GM13977 (cell line): ENCODE measurements around the gene RNF26.
"Not testable (repeated sequence)": the region's sequence is repeated elsewhere in the genome, so short reads cannot be mapped to it uniquely, and the experiment has no call there.

ENCODE experiments used
- DNase-seq: peaks from one replicate; pipeline ENCODE4 v3.0.0; 2012; ENCODE audit warnings: low spot score
- CTCF ChIP-seq: IDR thresholded peaks from 2 replicates; pipeline ENCODE4 v1.5.1; 2012; ENCODE audit warnings: mild to moderate bottlenecking, control low read depth; ENCODE audit not compliant: insufficient read depth; ENCODE audit errors: extremely low read depth, missing control alignments
- in situ Hi-C: fragments of 300-500 bp; cut with MboI; formaldehyde crosslinking; loops from one replicate; pipeline ENCODE4 v1.12.0; 2022; ENCODE audit warnings: low sequenced_read_pairs, low pct_unique_long_range_greater_than_20kb, mixed read lengths, inconsistent platforms; ENCODE audit not compliant: unreplicated experiment

RNF26 gene

GRCh38 chr11:119381181-119381988 lies 47.1 kb downstream of the RNF26 start, which contains the start of gene USP2:
Gene USP2, minus strand, starts transcription at chr11:119381690. Its CDS starts 8,210 bp downstream, at chr11:119373480.
- peak; percentile 93 for TF ChIP-seq CTCF
- DNase-seq: peak; percentile 94
- in situ Hi-C loops: no loop called here

- DNase-seq: peak; percentile 1
- no peak for TF ChIP-seq CTCF
- in situ Hi-C loops: no loop called here
These were observed 47.8 kb downstream of the RNF26 start for GRCh38 chr11:119382101-119382500.

- in situ Hi-C loops, DNase-seq: not testable (repeated sequence)
These were observed 48.2 kb downstream of the RNF26 start for GRCh38 chr11:119382513-119382912.

- DNase-seq: peak; percentile 2
- no peak for TF ChIP-seq CTCF
- in situ Hi-C loops: no loop called here
These were observed 50.0 kb downstream of the RNF26 start for GRCh38 chr11:119384332-119384731.
